H1 (cell line): ENCODE data around the gene CLDN9.

Source experiments
- EZH2 ChIP-seq: fragments of 200-600 bp; sonication (generic); IDR thresholded peaks from 2 replicates; pipeline ENCODE4 v1.7.1; 2012; ENCODE audit warnings: low read depth, mild to moderate bottlenecking, moderate library complexity, low read length, inconsistent platforms; ENCODE audit not compliant: severe bottlenecking
- RFX5 ChIP-seq: IDR thresholded peaks from 2 replicates; pipeline ENCODE4 v1.6.1; 2011; ENCODE audit warnings: low read depth, low read length, improper control_type of control experiment, borderline replicate concordance

GRCh38 chr16:2968368-2968737 lies 44.4 kb upstream of the CLDN9 start:
- no peak for TF ChIP-seq RFX5
- TF ChIP-seq EZH2: no peak
